Karpas-422 (cell line): ENCODE measurements around the gene MXD1. TPM values are rescaled to one million over a fixed set of nuclear protein-coding genes. Genes with fewer than 3 reads are reported as not detected.

ENCODE experiments used
- DNase-seq: peaks from one replicate; pipeline ENCODE4 v3.0.0-alpha.2; 2015
- H2AFZ ChIP-seq: fragments of 200-600 bp; sonication (generic); 2 replicates; pipeline ENCODE4 v1.6.1; 2014; ENCODE audit warnings: antibody characterized with exemption, low read length, mixed read lengths
- H3K27ac ChIP-seq: fragments of 200-600 bp; sonication (generic); 2 replicates; pipeline ENCODE4 v1.5.1; 2014; ENCODE audit warnings: mild to moderate bottlenecking, low read length, moderate library complexity
- H3K27me3 ChIP-seq: fragments of 200-600 bp; sonication (generic); 2 replicates; pipeline ENCODE4 v1.6.1; 2014; ENCODE audit warnings: low read length, mixed read lengths
- H3K36me3 ChIP-seq: fragments of 200-600 bp; sonication (generic); 2 replicates; pipeline ENCODE4 v1.6.1; 2014; ENCODE audit warnings: low read length, mixed read lengths; ENCODE audit not compliant: insufficient read depth
- H3K4me1 ChIP-seq: fragments of 200-600 bp; sonication (generic); 2 replicates; pipeline ENCODE4 v1.6.1; 2014; ENCODE audit warnings: mild to moderate bottlenecking, low read length, mixed read lengths
- H3K4me2 ChIP-seq: fragments of 200-600 bp; sonication (generic); 2 replicates; pipeline ENCODE4 v1.6.1; 2014; ENCODE audit warnings: low read length, low read depth, mild to moderate bottlenecking; ENCODE audit not compliant: poor library complexity, severe bottlenecking
- H3K4me3 ChIP-seq: fragments of 200-600 bp; sonication (generic); 2 replicates; pipeline ENCODE4 v1.5.1; 2014; ENCODE audit warnings: mild to moderate bottlenecking, antibody characterized with exemption, low read length, mixed read lengths
- H3K79me2 ChIP-seq: fragments of 200-600 bp; sonication (generic); 2 replicates; pipeline ENCODE4 v1.6.1; 2014; ENCODE audit warnings: mild to moderate bottlenecking, low read length, mixed read lengths
- H3K9ac ChIP-seq: fragments of 200-600 bp; sonication (generic); 2 replicates; pipeline ENCODE4 v1.6.0; 2014; ENCODE audit warnings: low read length
- H3K9me2 ChIP-seq: fragments of 200-600 bp; sonication (generic), shearing (Covaris generic); replicated peaks from 2 replicates; pipeline ENCODE4 v1.6.0; 2014; ENCODE audit warnings: mild to moderate bottlenecking, low read length, moderate library complexity; ENCODE audit not compliant: insufficient read depth
- H3K9me3 ChIP-seq: fragments of 300-700, 200-600 bp; sonication (generic); 2 replicates; pipeline ENCODE4 v1.6.1; 2014; ENCODE audit warnings: low read length, mixed read lengths
- H4K20me1 ChIP-seq: fragments of 200-600 bp; sonication (generic); 2 replicates; pipeline ENCODE4 v1.6.1; 2014; ENCODE audit warnings: mild to moderate bottlenecking, antibody characterized with exemption, low read length, low read depth; ENCODE audit not compliant: insufficient read depth
- small RNA-seq: library from RNA; depleted of rRNA; stranded (forward); fragments of <200 nt; gene quantifications from one replicate; pipeline ENCODE3, GENCODE V24; 2014
- total RNA-seq: library from RNA; depleted of rRNA; stranded (reverse); fragments of >200 nt; shearing (Covaris generic); gene quantifications from 2 replicates; pipeline ENCODE4 v1.2.3, GENCODE V29; 2014; ENCODE audit warnings: low replicate concordance; rRNA removed

Gene MXD1
- total RNA-seq, 1 experiment from 2014 or later: 29.3 TPM

DNA sequence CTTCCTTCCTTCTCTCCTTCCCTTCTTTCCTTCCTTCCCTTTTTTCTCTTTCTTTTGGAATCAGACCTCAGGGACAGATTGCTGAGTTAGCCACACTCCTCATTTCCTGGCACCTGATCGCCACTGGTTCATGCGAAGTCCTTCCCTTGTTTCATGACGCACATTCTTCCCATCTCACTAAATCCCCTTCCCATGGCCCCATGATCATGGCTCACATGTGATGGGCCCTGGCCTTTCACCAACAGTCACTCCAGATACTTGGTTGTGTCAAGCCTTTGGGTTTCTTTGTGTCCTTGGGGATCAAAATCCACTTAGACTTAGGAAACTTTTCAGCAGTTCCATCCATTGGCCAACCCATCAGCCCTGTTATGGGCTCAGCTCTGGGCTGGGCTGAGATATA lies 70.3 kb downstream of the MXD1 start:
- Histone ChIP-seq H3K4me1 (no peaks in the 10 kb centered on the region), H2AFZ (no peak overlapping the region), H4K20me1 (no peaks in the 10 kb centered on the region), H3K9ac (no peak overlapping the region), H3K27me3 (no peaks in the 10 kb centered on the region), H3K9me3 (no peaks in the 10 kb centered on the region), H3K4me2 (no peak overlapping the region), H3K36me3 (no peaks in the 10 kb centered on the region), H3K4me3 (no peak overlapping the region), H3K27ac (no peak overlapping the region), H3K79me2 (no peaks in the 10 kb centered on the region), H3K9me2 (no peaks in the 10 kb centered on the region)
- DNase-seq: no peak

- H2AFZ ChIP-seq: no peak overlapping the region
- H3K4me2 ChIP-seq: no peak overlapping the region
Observed at GRCh38 chr2:69985688-69986087, 70.8 kb downstream of the MXD1 start.

GRCh38 chr2:69986691-69987090 lies 71.8 kb downstream of the MXD1 start:
- no peak overlapping the region for H3K9ac ChIP-seq
- H3K79me2 ChIP-seq: no peaks in the 10 kb centered on the region
- H3K9me2 ChIP-seq: no peaks in the 10 kb centered on the region
- no peaks in the 10 kb centered on the region for H3K4me1 ChIP-seq
- no peak overlapping the region for H3K4me2 ChIP-seq
- no peak overlapping the region for H3K27ac ChIP-seq
- no peak overlapping the region for H3K4me3 ChIP-seq
- DNase-seq: no peak
- H4K20me1 ChIP-seq: no peaks in the 10 kb centered on the region
- no peaks in the 10 kb centered on the region for H3K36me3 ChIP-seq
- no peaks in the 10 kb centered on the region for H3K9me3 ChIP-seq
- H2AFZ ChIP-seq: no peak overlapping the region
- no peaks in the 10 kb centered on the region for H3K27me3 ChIP-seq

More at GRCh38 chr2:69985688-69986087, 70.8 kb downstream of the MXD1 start:
- DNase-seq: no peak
- no peak overlapping the region for H3K9ac ChIP-seq
- no peaks in the 10 kb centered on the region for H3K4me1 ChIP-seq
- H3K9me3 ChIP-seq: no peaks in the 10 kb centered on the region
- H3K4me3 ChIP-seq: no peak overlapping the region
- H4K20me1 ChIP-seq: no peaks in the 10 kb centered on the region
- H3K36me3 ChIP-seq: no peaks in the 10 kb centered on the region
- H3K79me2 ChIP-seq: no peaks in the 10 kb centered on the region
- no peaks in the 10 kb centered on the region for H3K9me2 ChIP-seq
- no peak overlapping the region for H3K27ac ChIP-seq
- no peaks in the 10 kb centered on the region for H3K27me3 ChIP-seq

GRCh38 chr2:69988086-69988635 lies 73.3 kb downstream of the MXD1 start:
- Histone ChIP-seq H3K27ac (no peak overlapping the region), H3K4me3 (no peak overlapping the region), H3K9me2 (no peaks in the 10 kb centered on the region), H3K9ac (no peak overlapping the region), H3K9me3 (no peaks in the 10 kb centered on the region), H4K20me1 (no peaks in the 10 kb centered on the region), H3K4me1 (no peaks in the 10 kb centered on the region), H2AFZ (no peak overlapping the region), H3K27me3 (no peaks in the 10 kb centered on the region), H3K36me3 (no peaks in the 10 kb centered on the region), H3K79me2 (no peaks in the 10 kb centered on the region), H3K4me2 (no peak overlapping the region)
- no peak for DNase-seq

GRCh38 chr2:69989009-69989408 lies 74.1 kb downstream of the MXD1 start:
- no peak for DNase-seq
- H3K4me2 ChIP-seq: no peak overlapping the region
- H3K4me1 ChIP-seq: no peaks in the 10 kb centered on the region
- H3K9me2 ChIP-seq: no peaks in the 10 kb centered on the region
- no peaks in the 10 kb centered on the region for H3K79me2 ChIP-seq
- no peak overlapping the region for H3K9ac ChIP-seq
- H2AFZ ChIP-seq: no peak overlapping the region
- no peaks in the 10 kb centered on the region for H3K27me3 ChIP-seq
- H4K20me1 ChIP-seq: no peaks in the 10 kb centered on the region
- no peaks in the 10 kb centered on the region for H3K36me3 ChIP-seq
- H3K27ac ChIP-seq: no peak overlapping the region
- H3K4me3 ChIP-seq: no peak overlapping the region
- no peaks in the 10 kb centered on the region for H3K9me3 ChIP-seq

DNA sequence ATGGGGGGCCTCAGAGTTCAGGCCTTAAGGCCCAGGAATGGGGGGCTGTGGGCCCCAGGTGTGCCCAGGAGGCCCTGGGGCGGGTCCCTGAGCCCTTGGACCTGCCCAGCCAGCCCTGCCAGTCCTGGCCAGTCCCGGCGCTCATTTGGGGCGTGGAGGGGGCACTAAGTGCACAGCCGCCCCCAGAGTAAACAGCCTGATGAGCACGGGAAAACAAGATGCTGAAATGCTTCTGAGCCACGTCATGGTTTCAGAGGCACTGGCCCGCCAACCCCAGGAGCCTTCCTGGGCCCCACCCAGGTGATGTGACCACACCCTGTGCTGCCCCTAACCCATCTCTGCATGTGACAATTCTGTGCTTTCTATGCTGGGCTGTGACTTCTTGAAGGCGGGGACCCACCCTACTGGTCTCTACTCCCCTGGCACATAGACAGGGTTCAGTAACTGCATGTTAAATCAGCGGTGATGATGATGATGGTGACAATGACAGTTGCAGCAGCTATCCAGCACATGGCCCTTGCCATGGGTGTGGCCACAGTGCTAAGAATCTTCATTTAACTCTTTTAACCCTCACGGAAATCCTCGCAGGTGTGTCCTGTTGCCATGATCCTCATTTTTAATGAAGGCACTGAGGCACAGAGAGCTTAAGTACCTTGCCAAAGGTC lies 74.7 kb downstream of the MXD1 start:
- H3K4me3 ChIP-seq: no peak overlapping the region
- no peaks in the 10 kb centered on the region for H3K9me2 ChIP-seq
- H3K27ac ChIP-seq: no peak overlapping the region
- no peak overlapping the region for H2AFZ ChIP-seq
- H3K36me3 ChIP-seq: no peaks in the 10 kb centered on the region
- H3K9ac ChIP-seq: no peak overlapping the region
- no peaks in the 10 kb centered on the region for H3K4me1 ChIP-seq
- DNase-seq: no peak
- no peak overlapping the region for H3K4me2 ChIP-seq
- H3K79me2 ChIP-seq: no peaks in the 10 kb centered on the region
- H3K27me3 ChIP-seq: no peaks in the 10 kb centered on the region
- H3K9me3 ChIP-seq: no peaks in the 10 kb centered on the region
- H4K20me1 ChIP-seq: no peaks in the 10 kb centered on the region

Small RNA genes lying within 50 kb of the gene (small RNA-seq; reads per million reads assigned to genes)
- gene RPL23AP92: not detected

Other genes with a start within 250 kb of the MXD1 start
- 1.1 and 2.4 TPM in 2 replicates for gene ANXA4, start 173.0 kb upstream of the MXD1 start, total RNA-seq
- gene GMCL1, start 85.4 kb upstream of the MXD1 start, total RNA-seq: 34.4 and 75.3 TPM in 2 replicates
- 80.0 and 87.6 TPM in 2 replicates for gene SNRNP27, start 21.2 kb upstream of the MXD1 start, total RNA-seq
- 0.71 and 1.3 TPM in 2 replicates for gene ASPRV1, start 46.5 kb downstream of the MXD1 start, total RNA-seq
- gene PCBP1, start 172.4 kb downstream of the MXD1 start, total RNA-seq: 91.7 and 128 TPM in 2 replicates